SK-N-SH treated with all-trans-retinoic acid at 6 μM for 48 hours (cell line): ENCODE measurements around the gene FAM13A.

Experiments used
- ATAC-seq: fragments of 200-7000 bp; cut with Tn5 transposase; 3 replicates; pipeline ENCODE4 v1.9.1; 2020; ENCODE audit warnings: mild to moderate bottlenecking, moderate library complexity
- ARNTL ChIP-seq: fragments of 450-650 bp; formaldehyde crosslinking; IDR thresholded peaks from 2 replicates; pipeline ENCODE4 v1.5.0; 2020; ENCODE audit warnings: low read depth, mild to moderate bottlenecking, moderate library complexity, borderline replicate concordance
- BACH2 ChIP-seq: fragments of 250-450 bp; sonication (Bioruptor Pico); IDR thresholded peaks from 2 replicates; pipeline ENCODE4 v1.9.0; 2021; ENCODE audit warnings: mild to moderate bottlenecking, borderline replicate concordance
- CSDC2 ChIP-seq: fragments of 250-450 bp; sonication (Bioruptor Pico); IDR thresholded peaks from 2 replicates; pipeline ENCODE4 v1.5.0; 2020; ENCODE audit warnings: mild to moderate bottlenecking, moderate library complexity
- ESRRG ChIP-seq: fragments of 250-450 bp; sonication (Bioruptor Pico); IDR thresholded peaks from 2 replicates; pipeline ENCODE4 v1.6.1; 2021; ENCODE audit warnings: mild to moderate bottlenecking
- GLIS3 ChIP-seq: fragments of 250-450 bp; sonication (Bioruptor Pico); IDR thresholded peaks from 2 replicates; pipeline ENCODE4 v1.5.0; 2020; ENCODE audit warnings: mild to moderate bottlenecking, moderate library complexity
- ISL1 ChIP-seq: fragments of 250-450 bp; sonication (Bioruptor Pico); IDR thresholded peaks from 2 replicates; pipeline ENCODE4 v2.1.2; 2022; ENCODE audit warnings: mild to moderate bottlenecking, moderate library complexity
- OSR1 ChIP-seq: fragments of 250-450 bp; sonication (Bioruptor Pico); IDR thresholded peaks from 2 replicates; pipeline ENCODE4 v1.8.0; 2022; ENCODE audit warnings: moderate library complexity, mild to moderate bottlenecking, inconsistent platforms
- PPARA ChIP-seq: fragments of 250-450 bp; sonication (Bioruptor Pico); IDR thresholded peaks from 2 replicates; pipeline ENCODE4 v1.5.0; 2020; ENCODE audit warnings: mild to moderate bottlenecking, borderline replicate concordance
- RARB ChIP-seq: fragments of 250-450 bp; sonication (Bioruptor Pico); IDR thresholded peaks from 2 replicates; pipeline ENCODE4 v1.8.0; 2021; ENCODE audit warnings: mild to moderate bottlenecking, moderate library complexity
- SNAI2 ChIP-seq: fragments of 250-450 bp; sonication (Bioruptor Pico); IDR thresholded peaks from 2 replicates; pipeline ENCODE4 v1.5.0; 2020; ENCODE audit warnings: mild to moderate bottlenecking, moderate library complexity
- TCF4 ChIP-seq: fragments of 250-450 bp; sonication (Bioruptor Pico); IDR thresholded peaks from 2 replicates; pipeline ENCODE4 v1.8.0; 2021; ENCODE audit warnings: mild to moderate bottlenecking, moderate library complexity, borderline replicate concordance
- TOX ChIP-seq: fragments of 250-450 bp; sonication (Bioruptor Pico); IDR thresholded peaks from 2 replicates; pipeline ENCODE4 v1.8.0; 2021; ENCODE audit warnings: mild to moderate bottlenecking, moderate library complexity, borderline replicate concordance
- ZC3H10 ChIP-seq: fragments of 250-450 bp; sonication (Bioruptor Pico); IDR thresholded peaks from 2 replicates; pipeline ENCODE4 v1.5.1; 2021; ENCODE audit warnings: mild to moderate bottlenecking, moderate library complexity
- ZNF565 ChIP-seq: fragments of 450-650 bp; formaldehyde crosslinking; conservative IDR thresholded peaks from 2 replicates; pipeline ENCODE4 v1.5.0; 2020; ENCODE audit warnings: low read depth, mild to moderate bottlenecking, moderate library complexity
- ZNF70 ChIP-seq: fragments of 450-650 bp; formaldehyde crosslinking; IDR thresholded peaks from 2 replicates; pipeline ENCODE4 v1.5.0; 2020; ENCODE audit warnings: mild to moderate bottlenecking, moderate library complexity
- TF ChIP-seq, protein P1 (sequence below): fragments of 250-450 bp; sonication (Bioruptor Pico); IDR thresholded peaks from 2 replicates; pipeline ENCODE4 v1.8.0; 2021; ENCODE audit warnings: low read depth, mild to moderate bottlenecking, moderate library complexity, borderline replicate concordance
- TF ChIP-seq, protein P2 (sequence below): fragments of 250-450 bp; sonication (Bioruptor Pico); IDR thresholded peaks from 2 replicates; pipeline ENCODE4 v1.5.0; 2020; ENCODE audit warnings: mild to moderate bottlenecking, moderate library complexity
- TF ChIP-seq, protein P3 (sequence below): fragments of 250-450 bp; sonication (Bioruptor Pico); IDR thresholded peaks from 2 replicates; pipeline ENCODE4 v1.5.1; 2021; ENCODE audit warnings: mild to moderate bottlenecking, moderate library complexity
- TF ChIP-seq, protein P4 (sequence below): fragments of 250-450 bp; sonication (Bioruptor Pico); IDR thresholded peaks from 2 replicates; pipeline ENCODE4 v1.8.0; 2020; ENCODE audit warnings: mild to moderate bottlenecking, moderate library complexity, borderline replicate concordance
- TF ChIP-seq, protein P5 (sequence below): fragments of 250-450 bp; sonication (Bioruptor Pico); IDR thresholded peaks from 2 replicates; pipeline ENCODE4 v1.5.1; 2020; ENCODE audit warnings: low read depth, mild to moderate bottlenecking, moderate library complexity

Gene FAM13A

DNA sequence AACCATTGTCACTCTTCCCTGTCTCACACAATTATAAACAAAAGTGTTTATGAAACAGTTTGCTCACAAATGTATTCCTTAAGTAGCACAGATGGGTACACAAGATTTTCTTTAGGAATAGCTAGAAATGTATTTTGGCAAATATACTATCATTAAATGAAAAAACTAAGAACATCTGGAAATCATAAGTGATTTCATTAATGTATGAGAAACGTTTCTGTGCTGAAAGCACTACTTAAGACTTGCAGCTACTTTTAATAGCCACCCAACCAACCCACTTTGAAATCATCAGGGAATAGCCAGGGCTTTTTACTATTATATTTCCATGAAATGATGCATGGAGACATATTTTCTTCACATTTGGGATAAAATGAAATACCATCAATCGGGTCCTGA is 297.1 kb downstream of the FAM13A start:
- ATAC-seq, result 0 out of 3 replicates have a peak, but pooled peaks have one; percentile 18
- TF ChIP-seq, protein P1, sequence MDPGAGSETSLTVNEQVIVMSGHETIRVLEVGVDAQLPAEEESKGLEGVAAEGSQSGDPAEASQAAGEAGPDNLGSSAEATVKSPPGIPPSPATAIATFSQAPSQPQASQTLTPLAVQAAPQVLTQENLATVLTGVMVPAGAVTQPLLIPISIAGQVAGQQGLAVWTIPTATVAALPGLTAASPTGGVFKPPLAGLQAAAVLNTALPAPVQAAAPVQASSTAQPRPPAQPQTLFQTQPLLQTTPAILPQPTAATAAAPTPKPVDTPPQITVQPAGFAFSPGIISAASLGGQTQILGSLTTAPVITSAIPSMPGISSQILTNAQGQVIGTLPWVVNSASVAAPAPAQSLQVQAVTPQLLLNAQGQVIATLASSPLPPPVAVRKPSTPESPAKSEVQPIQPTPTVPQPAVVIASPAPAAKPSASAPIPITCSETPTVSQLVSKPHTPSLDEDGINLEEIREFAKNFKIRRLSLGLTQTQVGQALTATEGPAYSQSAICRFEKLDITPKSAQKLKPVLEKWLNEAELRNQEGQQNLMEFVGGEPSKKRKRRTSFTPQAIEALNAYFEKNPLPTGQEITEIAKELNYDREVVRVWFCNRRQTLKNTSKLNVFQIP, result no peak
- TF ChIP-seq, protein P2, sequence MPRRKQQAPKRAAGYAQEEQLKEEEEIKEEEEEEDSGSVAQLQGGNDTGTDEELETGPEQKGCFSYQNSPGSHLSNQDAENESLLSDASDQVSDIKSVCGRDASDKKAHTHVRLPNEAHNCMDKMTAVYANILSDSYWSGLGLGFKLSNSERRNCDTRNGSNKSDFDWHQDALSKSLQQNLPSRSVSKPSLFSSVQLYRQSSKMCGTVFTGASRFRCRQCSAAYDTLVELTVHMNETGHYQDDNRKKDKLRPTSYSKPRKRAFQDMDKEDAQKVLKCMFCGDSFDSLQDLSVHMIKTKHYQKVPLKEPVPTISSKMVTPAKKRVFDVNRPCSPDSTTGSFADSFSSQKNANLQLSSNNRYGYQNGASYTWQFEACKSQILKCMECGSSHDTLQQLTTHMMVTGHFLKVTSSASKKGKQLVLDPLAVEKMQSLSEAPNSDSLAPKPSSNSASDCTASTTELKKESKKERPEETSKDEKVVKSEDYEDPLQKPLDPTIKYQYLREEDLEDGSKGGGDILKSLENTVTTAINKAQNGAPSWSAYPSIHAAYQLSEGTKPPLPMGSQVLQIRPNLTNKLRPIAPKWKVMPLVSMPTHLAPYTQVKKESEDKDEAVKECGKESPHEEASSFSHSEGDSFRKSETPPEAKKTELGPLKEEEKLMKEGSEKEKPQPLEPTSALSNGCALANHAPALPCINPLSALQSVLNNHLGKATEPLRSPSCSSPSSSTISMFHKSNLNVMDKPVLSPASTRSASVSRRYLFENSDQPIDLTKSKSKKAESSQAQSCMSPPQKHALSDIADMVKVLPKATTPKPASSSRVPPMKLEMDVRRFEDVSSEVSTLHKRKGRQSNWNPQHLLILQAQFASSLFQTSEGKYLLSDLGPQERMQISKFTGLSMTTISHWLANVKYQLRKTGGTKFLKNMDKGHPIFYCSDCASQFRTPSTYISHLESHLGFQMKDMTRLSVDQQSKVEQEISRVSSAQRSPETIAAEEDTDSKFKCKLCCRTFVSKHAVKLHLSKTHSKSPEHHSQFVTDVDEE, result no peak
- TF ChIP-seq TCF4 (CRISPR knock-in tag) (no peak), CSDC2 (CRISPR knock-in tag) (no peak), ZC3H10 (CRISPR knock-in tag) (no peak), ZNF70 (CRISPR knock-in tag) (no peak), RARB (CRISPR knock-in tag) (no peak), ARNTL (CRISPR knock-in tag) (no peak), TOX (CRISPR knock-in tag) (no peak), ZNF565 (CRISPR knock-in tag) (no peak), ESRRG (CRISPR knock-in tag) (no peak), OSR1 (CRISPR knock-in tag) (no peak), BACH2 (CRISPR knock-in tag) (no peak), SNAI2 (CRISPR knock-in tag) (no peak)
- TF ChIP-seq, protein P3, sequence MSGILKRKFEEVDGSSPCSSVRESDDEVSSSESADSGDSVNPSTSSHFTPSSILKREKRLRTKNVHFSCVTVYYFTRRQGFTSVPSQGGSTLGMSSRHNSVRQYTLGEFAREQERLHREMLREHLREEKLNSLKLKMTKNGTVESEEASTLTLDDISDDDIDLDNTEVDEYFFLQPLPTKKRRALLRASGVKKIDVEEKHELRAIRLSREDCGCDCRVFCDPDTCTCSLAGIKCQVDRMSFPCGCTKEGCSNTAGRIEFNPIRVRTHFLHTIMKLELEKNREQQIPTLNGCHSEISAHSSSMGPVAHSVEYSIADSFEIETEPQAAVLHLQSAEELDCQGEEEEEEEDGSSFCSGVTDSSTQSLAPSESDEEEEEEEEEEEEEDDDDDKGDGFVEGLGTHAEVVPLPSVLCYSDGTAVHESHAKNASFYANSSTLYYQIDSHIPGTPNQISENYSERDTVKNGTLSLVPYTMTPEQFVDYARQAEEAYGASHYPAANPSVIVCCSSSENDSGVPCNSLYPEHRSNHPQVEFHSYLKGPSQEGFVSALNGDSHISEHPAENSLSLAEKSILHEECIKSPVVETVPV (CRISPR knock-in tag), result no peak
- TF ChIP-seq, protein P4, sequence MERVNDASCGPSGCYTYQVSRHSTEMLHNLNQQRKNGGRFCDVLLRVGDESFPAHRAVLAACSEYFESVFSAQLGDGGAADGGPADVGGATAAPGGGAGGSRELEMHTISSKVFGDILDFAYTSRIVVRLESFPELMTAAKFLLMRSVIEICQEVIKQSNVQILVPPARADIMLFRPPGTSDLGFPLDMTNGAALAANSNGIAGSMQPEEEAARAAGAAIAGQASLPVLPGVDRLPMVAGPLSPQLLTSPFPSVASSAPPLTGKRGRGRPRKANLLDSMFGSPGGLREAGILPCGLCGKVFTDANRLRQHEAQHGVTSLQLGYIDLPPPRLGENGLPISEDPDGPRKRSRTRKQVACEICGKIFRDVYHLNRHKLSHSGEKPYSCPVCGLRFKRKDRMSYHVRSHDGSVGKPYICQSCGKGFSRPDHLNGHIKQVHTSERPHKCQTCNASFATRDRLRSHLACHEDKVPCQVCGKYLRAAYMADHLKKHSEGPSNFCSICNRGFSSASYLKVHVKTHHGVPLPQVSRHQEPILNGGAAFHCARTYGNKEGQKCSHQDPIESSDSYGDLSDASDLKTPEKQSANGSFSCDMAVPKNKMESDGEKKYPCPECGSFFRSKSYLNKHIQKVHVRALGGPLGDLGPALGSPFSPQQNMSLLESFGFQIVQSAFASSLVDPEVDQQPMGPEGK, result no peak
- TF ChIP-seq, protein P5, sequence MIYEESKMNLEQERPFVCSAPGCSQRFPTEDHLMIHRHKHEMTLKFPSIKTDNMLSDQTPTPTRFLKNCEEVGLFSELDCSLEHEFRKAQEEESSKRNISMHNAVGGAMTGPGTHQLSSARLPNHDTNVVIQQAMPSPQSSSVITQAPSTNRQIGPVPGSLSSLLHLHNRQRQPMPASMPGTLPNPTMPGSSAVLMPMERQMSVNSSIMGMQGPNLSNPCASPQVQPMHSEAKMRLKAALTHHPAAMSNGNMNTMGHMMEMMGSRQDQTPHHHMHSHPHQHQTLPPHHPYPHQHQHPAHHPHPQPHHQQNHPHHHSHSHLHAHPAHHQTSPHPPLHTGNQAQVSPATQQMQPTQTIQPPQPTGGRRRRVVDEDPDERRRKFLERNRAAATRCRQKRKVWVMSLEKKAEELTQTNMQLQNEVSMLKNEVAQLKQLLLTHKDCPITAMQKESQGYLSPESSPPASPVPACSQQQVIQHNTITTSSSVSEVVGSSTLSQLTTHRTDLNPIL (CRISPR knock-in tag), result no peak

DNA sequence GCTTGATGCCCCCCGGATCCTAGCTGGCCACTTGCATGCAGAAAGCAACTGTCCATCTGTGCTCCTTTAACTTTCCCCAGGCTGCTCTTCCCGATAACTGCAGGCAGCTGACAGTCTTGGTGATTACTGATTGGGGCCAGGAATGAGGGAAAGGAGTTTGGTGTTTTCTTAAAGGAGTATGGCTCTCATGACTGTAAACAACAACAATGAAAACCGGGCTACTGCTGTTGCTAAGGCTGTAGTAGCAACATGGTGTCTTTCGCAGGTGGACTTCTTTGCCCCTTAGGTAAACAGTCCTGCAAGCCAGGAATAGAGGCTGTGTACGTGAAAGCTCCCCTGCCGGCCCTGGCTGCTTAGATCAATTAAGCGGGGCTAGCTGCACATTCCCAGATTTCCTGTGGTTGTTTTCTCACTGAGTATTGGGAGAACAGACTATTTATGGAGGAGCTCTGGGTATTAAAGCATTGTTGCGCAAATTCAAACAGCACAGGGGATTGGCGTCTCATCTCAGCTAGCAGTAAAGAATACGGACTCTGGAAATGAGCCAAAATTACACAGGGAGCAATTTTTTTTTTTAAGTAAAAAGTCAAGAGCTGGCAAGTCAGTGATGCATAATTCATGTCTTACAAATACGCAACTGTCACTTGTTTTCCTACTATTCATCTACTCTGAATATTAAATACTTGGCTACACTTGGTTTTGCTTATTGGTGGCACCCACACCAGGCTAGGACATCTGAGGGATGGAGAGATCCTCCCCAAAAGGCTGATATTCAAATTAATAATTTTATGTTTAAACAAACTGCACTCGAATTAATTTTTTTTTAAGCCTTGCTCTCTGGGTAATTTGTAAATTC is 297.7 kb downstream of the FAM13A start:
- peak; percentile 83 for ATAC-seq
- TF ChIP-seq RARB (CRISPR knock-in tag), result no peak
- TF ChIP-seq PPARA (CRISPR knock-in tag), result no peak
- no peak for TF ChIP-seq GLIS3 (CRISPR knock-in tag)
- no peak for TF ChIP-seq TOX (CRISPR knock-in tag)
- TF ChIP-seq, protein P1, result no peak
- 0 out of 2 replicates have a peak, but pooled peaks have one; percentile 9 for TF ChIP-seq ISL1 (CRISPR knock-in tag)
- no peak for TF ChIP-seq ESRRG (CRISPR knock-in tag)
